ENCODE measurements around the gene ATRN.

Gene ATRN

DNA sequence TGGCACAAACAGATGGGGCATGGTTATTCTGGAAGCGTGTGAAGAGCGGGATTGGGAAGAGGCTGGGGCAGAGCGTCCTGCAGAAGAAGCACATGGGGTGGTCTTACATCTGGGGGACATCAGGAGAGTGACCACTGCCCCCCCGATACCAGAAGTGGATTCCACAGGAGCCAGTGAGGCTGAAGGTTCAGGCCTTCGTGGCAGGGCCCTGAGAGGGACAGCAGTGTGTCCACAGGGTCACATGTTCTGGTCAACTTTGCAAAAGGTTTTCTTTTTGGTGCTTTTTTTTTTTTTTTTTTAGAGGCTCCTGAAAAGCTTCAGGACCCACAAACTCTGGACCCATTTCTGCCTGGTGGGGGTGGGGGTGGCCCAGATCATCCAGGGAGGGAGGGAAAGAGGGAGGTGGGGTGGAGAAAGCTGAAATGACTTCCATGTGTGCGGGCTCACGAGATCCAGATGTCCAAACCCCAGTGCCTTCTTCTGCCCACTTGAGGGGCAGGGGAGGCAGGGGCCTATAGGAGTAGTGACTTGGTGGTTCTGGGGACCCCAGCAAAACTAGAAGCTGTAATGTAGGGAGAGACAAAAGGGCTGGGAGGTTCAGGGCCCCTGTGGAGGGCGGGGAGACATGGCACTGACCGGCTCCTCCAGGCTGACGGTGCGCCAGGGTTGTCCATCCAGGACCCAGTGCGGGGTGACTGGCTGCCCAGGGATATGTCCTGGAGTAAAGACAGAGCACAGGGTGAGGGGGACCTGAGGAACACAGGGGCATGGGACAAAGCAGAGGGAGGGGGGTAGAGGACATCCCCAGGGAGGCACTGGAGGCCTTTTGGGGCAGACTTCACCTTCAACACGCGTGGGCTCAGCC is 208.3 kb downstream of the ATRN start:
- no peak for DNase-seq

DNA sequence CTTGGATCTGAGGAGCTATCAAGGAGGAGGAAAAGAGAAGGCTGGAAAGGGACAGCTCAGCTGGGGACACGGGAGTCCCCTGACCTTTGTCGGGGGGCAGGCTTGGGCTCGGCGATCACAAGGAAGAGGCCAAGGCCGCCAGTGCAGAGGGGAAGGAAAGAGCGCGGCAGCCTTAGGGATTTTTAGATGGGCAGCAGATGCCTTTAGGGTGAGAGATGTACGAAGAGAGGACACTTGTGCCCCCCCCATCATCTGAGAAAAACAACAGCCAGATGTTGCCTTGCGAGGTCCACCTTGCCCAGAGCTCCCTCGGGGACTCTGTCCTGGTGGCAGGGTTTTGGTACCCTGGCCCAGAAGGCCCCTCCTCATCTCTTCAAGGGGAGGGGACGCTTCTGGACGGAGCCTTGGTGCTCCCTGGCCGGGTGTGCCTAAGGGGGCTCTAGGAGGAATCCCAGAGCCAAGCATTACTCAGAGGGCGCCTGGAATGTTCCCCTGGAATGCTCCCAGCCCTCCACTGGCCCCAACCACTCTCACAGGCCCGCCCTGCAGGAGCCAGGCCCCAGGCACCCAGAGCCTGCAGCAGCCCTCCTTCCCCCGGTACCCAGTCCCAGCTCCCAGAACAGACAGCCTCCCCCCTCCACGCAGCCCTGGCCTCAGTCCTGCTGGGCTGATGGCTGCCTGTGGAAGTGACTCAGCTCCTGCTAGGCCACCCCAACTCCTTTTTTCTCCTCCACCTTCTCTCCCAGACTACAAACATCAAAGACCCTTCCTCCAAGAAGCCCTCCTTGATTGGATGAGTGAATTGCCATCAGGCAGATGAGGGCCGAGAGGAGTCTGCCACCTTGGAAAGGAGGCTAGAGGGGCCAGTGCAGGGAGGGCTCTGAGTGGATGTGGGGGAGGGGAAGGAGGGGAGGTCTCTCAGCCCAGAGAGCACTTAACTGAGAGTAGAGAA is 209.2 kb downstream of the ATRN start:
- no peak for DNase-seq

DNA sequence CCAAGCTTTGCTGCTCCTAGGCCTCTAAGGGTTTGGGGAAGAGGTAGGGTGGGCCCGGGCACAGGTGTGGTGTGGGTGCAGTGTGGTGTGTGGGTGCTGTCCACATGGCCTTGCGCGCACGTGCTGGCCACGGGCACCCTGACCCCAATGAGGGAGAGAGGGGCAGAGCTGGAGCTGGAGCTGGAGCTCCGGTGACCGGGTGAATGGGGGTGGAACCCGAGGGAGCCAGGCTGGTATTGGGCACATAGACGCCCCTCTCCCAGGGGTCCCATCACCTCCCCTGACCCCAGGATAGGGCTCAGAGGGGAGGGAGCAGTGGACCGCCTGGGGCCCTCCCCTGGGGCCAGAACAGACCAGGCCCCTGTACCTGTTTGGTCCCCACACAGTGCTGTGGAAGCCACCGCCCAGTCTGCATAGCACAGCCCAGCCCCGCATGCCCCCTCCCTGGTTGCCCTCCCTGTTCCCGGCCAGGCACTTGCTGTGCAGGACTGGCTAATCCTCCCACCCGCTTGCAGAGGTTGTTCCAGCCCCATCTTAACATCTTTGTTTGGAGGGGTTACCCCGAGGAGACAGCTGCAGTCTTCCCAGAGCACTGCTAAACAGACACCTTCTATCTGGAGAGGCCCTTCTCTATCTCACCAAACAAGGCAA is 210.0 kb downstream of the ATRN start:
- no peak for DNase-seq

DNA sequence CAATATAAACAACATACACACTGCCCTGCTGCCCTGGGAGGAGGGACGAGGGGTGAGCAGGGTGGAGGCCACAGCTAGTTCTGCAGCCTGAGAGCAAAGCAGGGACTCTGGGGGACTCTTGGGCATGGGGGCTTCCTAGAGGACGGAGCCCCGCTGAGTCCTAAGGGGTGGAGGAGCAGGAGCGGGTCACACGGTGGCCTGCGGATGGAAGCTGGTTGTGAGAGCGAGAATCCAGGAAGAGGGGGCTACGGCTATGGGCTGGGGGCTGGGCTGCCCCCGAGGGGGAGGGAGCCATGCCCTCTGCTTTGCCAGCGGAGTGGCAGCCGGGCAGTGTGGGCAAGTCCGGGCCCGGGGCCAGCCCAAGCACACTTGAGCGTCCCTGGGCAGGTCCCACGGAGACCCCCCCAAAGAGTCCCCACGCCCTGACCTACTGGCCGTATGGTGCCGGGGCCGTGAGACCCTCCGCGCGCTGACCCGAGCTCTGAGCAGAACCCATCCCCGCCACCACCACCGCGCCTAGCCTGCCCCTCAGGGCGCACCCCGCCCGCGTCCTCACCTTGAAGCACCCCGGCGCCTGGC is 210.6 kb downstream of the ATRN start:
- DNase-seq: no peak

DNA sequence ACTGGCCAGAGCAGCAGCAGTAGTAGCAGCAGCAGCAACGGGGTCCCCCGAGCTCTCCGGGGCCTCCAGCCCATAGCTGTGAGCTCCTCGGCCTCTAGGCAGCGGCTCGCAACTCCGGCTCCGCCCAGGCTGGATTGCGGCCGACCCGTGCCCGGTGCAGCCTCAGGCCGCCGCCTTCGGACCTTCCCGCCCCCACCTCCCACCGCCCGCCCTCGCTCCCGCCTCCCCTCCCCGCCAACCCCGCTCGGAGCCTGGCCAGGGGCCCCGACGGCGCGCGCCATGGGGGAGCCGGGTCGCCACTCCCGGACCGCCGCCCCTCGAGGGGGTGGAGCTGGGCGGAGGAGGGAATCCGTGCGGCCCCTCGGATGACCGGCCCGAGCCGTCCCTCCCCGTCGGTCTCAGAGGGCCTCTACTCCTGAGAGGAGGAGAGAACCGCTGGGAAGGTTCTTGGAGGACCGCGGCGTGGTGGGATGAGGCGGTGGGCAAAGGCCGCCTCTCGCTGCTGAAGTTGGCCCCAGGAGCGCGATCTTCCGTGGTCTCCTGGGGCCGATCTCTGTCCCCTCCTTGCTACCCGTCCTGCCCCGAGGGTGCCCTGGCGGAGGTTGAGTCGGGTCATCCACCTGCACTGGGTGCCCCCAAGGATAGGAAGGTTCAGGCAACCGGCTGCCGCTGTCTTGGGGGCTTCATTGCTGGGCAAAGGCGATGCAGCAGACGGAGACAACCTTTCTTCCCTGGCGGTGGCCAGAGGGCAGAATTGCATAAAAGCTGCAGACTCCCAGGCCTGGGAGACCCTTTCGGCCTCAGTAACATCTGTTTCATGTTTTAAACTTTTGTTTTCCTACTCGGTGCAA is 211.3 kb downstream of the ATRN start, which contains the start of gene ADAM33:
ADAM33 (minus strand) TSS at position 80 of the 851 bp plus-strand sequence; CDS start at position 74, 6 bp downstream.
- DNase-seq: no peak

DNA sequence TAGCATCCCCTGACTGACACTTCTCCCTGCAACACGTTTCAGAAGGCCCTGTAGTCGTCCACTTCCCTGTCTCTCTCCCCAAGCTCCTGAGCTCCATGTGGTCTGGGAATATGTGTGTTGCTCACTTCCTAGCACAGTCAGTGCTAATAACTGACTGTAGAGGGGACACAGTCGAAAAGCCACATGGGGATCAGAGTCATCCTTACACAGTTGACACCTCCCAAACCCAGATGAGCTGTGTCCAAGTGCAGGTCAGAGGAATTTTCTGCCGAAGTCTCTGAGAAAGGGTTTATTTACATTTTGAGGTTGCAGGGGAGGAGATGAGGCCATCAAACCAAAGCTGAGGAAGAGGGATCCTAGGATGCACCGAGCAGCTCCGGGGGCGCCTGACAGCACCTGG is 214.5 kb downstream of the ATRN start:
- DNase-seq: no peak

DNA sequence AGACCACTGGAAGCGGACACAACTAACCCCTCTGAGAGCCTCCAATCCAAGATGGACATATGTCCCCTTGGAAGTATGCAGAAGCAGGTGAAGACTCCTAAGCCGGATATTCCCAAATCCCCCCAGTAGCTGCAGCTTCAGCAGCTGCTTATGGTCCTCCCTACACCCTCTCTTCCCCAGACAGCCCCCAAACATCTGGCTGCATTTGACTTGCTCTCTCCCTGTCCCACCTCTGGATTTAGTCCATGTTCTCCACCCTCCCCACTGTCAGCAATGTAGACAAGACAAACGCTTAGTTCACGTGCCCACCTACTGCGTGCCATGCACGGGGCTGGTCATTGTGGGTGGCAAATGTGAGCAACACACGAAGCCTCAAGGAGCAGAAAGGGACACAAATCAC is 215.6 kb downstream of the ATRN start:
- DNase-seq: no peak

DNA sequence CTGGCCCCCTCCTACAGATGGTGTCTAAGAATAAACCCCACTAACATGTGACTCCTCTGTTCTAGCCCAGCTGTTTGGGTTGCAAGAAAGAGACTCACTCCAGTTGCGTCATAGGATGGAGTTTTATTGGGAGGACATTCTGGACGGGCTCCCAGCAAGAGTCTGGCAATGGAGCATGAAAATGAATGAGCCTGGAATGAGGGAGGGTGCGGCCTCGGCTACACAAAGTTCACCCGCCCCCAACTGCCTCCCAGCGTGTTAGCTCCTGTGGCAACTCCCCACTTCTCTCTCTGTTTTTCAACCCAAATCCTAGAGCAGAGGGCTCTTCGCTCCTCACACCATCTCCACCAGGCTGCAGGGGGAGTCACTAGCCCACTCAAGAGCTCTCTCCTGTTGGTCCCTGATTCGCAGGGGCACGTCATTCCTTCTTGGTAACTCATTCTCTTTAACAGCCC is 216.1 kb downstream of the ATRN start:
- peak; percentile 73 for DNase-seq

DNA sequence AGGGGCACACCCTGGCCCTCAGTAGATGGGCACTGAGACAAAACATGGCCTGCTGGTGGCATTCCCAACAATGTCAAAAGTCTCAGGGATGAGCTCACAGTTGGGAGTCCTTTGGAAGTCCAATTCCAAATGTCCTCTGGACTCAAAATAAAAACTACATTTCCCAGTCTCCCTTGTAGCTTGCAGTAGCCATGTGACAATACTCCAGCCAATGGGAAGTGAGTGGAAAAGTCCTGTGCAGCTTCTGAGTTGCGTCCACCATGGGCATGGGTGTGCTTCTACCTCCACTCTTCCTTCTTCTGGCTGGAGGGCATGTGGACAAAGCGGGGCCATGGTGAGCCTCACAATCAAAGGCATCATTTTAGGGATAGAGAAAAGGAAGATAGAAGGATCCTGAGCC is 216.8 kb downstream of the ATRN start:
- peak; percentile 30 for DNase-seq

DNA sequence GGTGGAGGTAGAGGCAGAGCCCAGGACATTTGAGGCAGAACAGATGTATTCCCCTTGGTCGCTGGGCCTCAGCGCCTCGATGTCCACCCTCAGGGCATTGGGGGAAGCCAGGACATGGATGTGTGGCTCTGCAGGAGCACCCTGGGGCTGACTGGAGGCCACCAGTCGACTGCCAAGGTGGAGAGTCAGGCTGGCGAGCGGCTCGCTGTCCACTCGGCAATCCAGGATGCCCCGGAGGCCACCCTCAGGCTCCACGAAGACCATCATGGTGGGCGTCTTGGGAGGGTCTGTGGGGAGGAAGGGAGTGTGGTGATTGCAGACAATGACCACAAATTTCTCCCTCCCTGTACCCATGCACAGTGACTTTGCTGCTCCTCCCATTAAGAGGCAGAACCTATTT is 219.2 kb downstream of the ATRN start:
- DNase-seq: no peak

DNA sequence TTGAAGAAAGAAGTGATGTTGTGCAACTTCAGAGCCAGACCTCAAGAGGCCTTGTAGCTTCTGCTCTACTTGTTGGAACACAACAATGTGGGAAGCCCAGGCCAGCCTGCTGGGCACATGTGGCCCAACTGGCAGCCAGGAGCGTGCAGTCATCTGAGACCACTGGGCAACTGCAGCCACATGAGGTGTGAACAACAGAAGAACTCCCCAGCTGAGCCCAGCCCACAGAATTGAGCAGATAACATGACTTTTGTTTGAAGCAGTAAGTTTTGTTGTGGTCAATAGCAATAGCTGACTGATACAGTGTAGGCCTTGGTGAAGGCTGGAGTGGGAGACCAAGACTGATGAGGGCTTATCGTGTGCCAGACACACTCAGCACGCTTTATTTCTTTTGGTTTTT is 219.6 kb downstream of the ATRN start:
- DNase-seq: no peak

DNA sequence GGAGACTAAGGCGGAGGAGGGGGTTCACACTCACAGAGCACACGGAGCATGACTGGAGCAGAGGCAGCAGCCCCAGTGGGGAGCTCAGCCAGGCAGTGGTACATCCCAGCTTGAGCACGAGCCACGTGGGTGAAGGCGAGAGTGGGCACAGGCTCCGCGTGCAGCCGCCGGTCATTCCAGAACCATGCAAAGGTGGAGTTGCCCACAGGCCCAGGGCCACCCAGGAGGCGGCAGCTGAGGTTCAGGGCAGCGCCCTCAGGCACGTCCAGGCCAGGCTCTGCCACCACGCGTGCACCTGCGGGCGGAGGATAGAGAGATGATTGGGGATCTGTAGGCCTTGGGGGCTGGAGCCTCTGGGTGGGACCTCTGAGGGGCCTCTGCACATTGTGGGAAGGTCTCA is 220.5 kb downstream of the ATRN start:
- DNase-seq: no peak

DNA sequence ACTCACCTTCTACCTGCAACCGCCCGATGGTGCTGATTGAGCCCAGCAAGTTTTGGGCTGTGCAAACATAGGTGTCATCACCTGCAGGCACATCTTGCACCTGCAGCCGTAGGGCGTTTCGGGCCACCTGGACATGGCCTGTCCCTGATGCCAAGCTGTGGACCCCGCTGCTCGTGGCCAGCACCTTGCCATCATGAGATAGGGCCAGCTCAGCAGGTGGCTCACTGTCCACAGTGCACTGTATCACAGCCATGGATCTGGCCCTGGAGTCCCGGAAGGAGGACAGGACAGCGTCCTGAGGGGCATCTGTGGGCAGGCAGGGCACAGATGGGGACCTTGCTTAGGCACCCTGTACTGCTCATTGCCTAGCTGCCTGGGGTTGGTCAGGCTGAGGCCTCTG is 221.1 kb downstream of the ATRN start:
- DNase-seq: no peak

DNA sequence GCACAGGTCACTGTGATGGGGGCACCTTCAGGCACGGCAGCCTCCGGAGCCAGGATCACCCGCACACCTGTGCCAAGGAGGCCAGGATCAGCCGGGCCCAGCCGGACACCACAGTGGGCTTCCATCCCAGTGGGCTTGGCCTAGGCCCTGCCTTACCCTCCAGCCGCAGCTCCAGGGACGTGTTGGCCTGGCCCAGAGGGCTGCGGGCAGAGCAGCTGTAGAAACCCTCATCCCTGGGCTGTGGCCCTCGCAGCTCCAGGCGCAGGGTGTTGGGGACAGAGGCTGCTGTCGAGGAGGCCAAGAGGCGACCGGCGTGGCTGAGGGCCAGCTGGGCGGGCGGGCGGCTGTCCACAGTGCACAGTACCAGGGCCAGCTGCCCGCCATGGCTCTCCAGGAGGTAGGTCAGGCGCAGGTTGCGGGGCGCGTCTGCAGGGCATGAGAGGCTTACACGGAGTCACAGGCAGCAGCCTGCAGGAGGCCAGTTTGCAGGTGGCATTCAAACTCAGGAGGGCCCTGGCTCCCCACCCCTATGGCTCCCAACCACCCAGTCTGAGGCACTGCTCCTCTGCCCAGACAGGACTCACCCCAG is 222.0 kb downstream of the ATRN start:
- no peak for DNase-seq

DNA sequence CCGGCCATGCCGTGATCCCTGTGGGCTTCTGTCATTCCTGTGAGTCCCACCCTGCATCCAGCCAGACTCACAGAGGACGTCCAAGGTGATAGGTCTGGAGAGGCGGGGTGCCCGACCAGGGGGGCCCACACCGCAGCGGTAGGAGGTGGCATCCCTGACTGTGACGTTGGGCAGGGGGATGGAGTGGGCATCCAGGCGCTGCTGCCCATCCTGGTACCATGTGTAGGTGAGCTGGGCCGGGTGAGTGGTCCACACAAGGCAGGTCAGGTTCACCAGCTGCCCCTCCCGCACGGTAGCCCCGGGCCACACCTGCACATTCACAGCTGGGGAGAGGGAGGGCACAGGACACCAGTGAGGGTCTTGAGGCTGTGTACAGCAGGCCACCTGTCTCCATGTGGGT is 222.6 kb downstream of the ATRN start:
- DNase-seq: no peak

DNA sequence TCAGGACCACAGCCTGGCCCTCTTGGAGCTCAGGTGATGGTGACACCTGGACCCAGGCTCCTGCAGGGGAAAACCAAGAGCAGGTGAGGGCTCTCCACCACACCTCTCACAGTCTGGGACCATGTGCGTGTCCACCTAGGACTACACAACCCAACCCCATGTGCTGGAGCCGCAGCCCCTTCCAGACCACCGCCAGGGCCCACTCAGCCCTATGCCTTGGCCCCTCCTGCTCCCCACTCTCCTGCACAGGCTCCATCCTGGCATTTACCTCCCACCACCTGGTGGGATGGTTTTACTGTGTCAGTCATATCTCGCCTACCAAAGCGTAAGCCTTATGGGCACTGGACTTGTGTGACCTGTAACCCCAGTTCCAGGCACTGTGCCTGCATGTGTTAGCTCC is 224.0 kb downstream of the ATRN start:
- DNase-seq: no peak

DNA sequence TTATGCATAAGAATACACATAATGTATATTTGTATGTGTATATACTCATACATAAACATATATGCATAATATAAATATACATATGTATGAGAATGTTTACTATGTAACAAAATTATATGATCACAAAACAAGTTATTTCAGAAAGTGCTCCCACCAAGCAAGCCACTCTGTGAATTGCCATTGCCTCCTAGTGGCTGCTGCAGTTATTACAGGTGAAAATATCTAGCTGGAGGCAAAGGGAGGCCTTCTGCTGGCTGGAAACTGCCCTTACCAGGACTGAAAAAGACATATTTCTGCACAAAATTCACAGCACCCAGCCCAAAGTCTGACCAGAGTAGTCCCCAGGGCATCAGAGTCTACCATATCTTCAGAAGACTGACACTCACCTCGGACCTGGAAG is 225.4 kb downstream of the ATRN start:
- DNase-seq: no peak

DNA sequence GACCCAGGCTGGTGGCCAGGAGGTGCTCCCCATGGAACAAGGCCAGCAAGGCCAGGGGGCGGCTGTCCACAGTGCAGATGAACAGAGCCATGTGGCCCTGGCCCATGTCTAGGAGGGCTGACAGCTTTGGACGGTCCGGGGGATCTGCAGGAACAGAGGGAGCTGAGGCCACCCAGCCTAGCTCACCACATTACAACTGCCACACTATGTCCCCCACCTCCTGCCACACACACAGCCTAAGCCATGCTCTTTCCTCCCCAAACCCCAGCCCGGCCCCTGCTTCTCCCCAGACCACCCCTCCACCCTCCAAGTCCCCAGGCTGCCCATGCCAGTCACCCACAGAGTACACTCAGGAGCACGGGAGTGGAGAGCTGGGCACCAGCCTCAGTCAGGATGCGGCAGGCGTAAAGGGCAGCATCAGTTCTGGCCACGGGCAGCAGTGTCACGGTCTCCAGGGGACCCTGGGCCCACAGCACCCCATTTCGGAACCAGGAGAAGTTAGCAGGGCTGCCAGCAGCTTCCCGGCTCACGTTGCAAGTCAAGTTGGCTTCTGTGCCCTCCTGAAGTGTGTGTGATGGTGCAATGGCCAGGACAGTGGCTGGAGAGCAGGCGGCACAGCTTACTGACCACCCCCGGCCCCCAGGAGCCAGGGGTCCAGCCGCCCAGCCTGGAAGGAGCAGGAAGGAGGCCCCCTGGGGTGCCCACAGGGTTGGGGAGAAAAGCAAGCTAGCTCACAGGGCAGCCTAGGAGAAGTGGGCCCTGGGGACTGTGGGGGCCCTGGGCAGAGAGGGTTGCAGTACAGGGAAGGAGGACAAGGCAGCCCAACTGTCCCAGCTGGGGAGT is 226.1 kb downstream of the ATRN start:
- no peak for DNase-seq

DNA sequence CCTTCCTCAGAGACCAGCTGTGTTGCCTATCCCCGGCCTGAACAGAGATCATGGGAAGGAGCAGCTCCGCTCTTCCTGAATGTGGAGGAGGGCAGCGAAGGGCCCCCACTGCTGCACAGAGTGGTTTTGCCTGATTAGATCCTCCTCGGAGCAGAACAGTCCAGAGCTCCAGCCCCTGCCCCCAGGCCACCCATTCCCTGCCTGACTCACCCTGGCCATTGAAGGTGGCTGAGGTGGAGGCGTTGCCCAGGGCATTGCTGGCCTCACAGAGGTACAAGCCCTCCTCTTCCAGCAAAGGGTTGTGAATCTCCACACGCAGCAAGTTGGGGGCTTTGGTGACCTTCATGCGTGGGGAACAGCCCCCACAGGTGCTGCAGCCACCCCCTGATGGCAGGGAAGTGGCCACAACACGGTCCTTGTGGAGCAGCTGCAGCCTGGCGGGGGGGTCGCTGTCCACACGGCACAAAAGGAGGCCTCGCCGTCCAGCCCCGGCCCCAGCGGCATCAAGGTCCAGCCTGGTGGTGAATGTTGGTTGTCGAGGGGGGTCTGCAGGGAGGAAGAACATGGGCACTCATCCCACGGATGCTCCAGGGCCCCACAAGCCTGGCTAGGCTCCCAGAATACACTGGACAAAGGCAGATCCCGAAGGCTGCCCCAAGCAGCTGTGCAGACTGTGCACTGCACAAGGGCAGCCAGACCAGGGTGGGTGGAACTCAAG is 226.9 kb downstream of the ATRN start:
- no peak for DNase-seq

DNA sequence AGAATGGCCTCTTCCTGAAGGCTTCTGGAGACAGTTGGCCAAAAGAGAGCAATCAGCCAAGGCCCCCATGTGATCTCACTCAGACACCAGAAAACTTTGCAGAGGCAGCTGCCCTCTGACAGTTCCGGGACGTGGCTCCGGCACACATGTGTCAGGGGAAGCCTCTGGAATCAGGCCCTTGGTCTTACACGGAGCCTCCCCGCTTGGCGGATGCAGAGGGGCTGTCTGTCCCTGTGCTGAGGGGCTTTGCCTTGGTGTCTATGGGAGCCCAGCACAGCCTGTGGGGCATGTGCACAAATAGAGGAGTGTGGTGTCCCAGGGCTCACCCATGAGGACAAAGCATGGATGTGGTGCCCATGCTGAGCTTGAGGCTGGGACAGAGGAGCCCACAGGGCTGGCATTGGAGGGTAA is 227.8 kb downstream of the ATRN start:
- no peak for DNase-seq
